HG03175 (cell line): ENCODE data around the gene TUNAR.

Experiments
- ATAC-seq: cut with Tn5 transposase; IDR thresholded peaks from one replicate; pipeline ENCODE4 v1.9.1; 2021; ENCODE audit warnings: mild to moderate bottlenecking, moderate library complexity; ENCODE audit not compliant: unreplicated experiment

The TUNAR gene

GRCh38 chr14:95911456-95911855, 34.8 kb downstream of the TUNAR start:
- ATAC-seq: no peak

- ATAC-seq: no peak
Measured at GRCh38 chr14:95915330-95915729, 38.7 kb downstream of the TUNAR start.

GRCh38 chr14:95918466-95918865, 41.8 kb downstream of the TUNAR start:
- ATAC-seq: no peak

GRCh38 chr14:95920769-95921438, 44.3 kb downstream of the TUNAR start:
- ATAC-seq: no peak

- ATAC-seq: no peak
Measured at GRCh38 chr14:95922080-95922479, 45.4 kb downstream of the TUNAR start.

GRCh38 chr14:95928751-95929150, 52.1 kb downstream of the TUNAR start:
- ATAC-seq: no peak

- no peak for ATAC-seq
Measured at GRCh38 chr14:95931384-95931783, 54.8 kb downstream of the TUNAR start.

GRCh38 chr14:95935228-95935822, 58.7 kb downstream of the TUNAR start:
- no peak for ATAC-seq

GRCh38 chr14:95936041-95936440, 59.4 kb downstream of the TUNAR start:
- no peak for ATAC-seq

- ATAC-seq: no peak
Measured at GRCh38 chr14:95939335-95939734, 62.7 kb downstream of the TUNAR start.

GRCh38 chr14:95941897-95942296, 65.3 kb downstream of the TUNAR start:
- ATAC-seq: no peak

- no peak for ATAC-seq
Measured at GRCh38 chr14:95943699-95944098, 67.1 kb downstream of the TUNAR start.

GRCh38 chr14:95944462-95944861, 67.8 kb downstream of the TUNAR start:
- ATAC-seq: no peak

GRCh38 chr14:95946867-95947266, 70.2 kb downstream of the TUNAR start:
- no peak for ATAC-seq

GRCh38 chr14:95948558-95948981, 71.9 kb downstream of the TUNAR start:
- no peak for ATAC-seq

- ATAC-seq: no peak
Measured at GRCh38 chr14:95951359-95951758, 74.7 kb downstream of the TUNAR start.

GRCh38 chr14:95953111-95953724, 76.6 kb downstream of the TUNAR start:
- no peak for ATAC-seq

- no peak for ATAC-seq
Measured at GRCh38 chr14:95956601-95957460, 80.2 kb downstream of the TUNAR start.

GRCh38 chr14:95958105-95958504, 81.5 kb downstream of the TUNAR start:
- no peak for ATAC-seq

- no peak for ATAC-seq
Measured at GRCh38 chr14:95959317-95959716, 82.7 kb downstream of the TUNAR start.

- no peak for ATAC-seq
Measured at GRCh38 chr14:95961481-95961880, 84.8 kb downstream of the TUNAR start.
